T47D (cell line): ENCODE results near the gene PTCH1.

Source experiments
- DNase-seq, 2 experiments: peaks; one replicate each; pipeline versions ENCODE4 v3.0.0 to v3.0.0-alpha.2; 2011 to 2012; ENCODE audit warnings: low read depth in 1 of 2, low spot score in 1 of 2
- JUND ChIP-seq: IDR thresholded peaks from 2 replicates; pipeline ENCODE4 v1.6.1; 2012; ENCODE audit warnings: low read depth
- in situ Hi-C: cut with HindIII; loops from 2 replicates; pipeline ENCODE4 v1.10.0; 2016; ENCODE audit warnings: low sequenced_read_pairs, low pct_unique_long_range_greater_than_20kb

The PTCH1 gene

DNA sequence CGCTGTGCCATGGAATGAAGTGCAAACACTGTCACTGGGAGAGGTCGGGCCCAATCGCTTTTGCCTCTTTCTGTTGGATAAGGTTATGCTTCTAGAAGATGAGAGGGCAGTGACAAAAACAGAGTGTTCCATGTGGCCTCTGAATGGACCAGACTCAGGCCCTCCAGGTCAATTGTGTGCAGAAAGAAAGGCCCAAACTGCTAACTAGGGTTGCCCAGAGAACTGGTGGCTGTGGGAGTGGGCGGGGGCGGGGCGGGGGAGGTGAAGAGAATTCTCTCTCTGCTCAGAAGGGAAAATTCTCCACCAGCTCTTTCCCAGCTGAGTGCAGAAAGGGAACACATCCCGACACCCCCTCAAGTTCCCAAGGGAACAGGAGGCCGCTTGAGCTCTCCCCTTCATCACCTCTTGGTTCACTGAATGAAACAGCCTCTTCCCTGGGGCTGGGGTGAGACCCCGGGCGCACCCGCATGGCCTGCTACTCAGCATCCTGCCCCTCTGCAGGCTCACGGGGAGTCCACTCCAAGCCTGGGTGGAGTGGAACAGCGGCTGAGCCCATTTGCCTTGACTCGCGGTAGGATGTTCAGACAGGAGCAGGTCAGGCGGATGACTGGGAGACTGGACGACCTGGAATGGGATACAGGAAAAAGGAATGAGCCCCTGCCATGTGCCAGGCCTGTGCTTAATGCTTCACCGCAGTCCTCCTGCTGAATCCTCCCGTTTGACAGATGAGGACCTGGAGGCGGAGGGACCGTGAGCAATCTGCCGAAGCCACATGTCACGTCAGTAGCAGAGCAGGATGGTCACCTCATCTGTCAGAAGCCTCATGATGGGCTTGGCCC is 105.5 kb downstream of the PTCH1 start:
- no peak for TF ChIP-seq JUND
- DNase-seq: no peak
- in situ Hi-C loops: no loop called here

DNA sequence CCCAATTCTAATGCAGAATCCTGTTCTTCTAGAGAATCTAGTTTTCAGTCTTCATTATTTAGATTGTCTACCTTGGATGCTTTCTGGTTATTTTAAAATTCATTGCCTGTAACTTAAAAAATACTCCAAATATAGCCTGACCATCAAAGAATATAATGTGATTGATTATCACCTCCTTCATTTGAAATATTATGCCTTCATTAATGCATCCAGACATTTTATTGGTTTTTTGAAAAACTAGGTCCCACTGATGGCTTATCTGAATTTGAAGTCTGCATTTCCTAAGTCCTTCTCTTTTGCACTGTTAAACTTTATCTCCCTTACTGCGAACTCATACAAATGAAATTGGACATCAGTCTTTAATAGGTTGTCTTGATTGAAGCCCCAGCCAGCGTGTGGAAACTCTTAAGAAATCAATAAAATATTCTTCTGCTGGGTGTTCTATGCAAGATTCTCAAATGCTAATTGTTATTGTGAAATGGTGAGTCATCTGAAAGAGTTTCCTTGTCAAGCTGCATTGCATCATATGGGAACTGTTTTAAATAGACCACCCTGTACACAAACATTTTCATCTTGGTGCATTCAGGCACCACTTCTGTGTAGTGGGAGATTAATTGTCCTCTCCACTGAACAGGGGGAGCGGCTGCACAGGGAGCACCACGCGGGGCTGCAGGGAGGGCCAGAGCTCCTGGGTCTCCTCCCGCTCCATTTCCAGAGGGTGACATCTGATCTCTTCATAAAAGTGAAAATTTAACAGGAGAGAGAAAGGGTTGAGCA is 106.9 kb downstream of the PTCH1 start:
- TF ChIP-seq JUND: no peak
- no peak for DNase-seq
- in situ Hi-C loops: no loop called here

DNA sequence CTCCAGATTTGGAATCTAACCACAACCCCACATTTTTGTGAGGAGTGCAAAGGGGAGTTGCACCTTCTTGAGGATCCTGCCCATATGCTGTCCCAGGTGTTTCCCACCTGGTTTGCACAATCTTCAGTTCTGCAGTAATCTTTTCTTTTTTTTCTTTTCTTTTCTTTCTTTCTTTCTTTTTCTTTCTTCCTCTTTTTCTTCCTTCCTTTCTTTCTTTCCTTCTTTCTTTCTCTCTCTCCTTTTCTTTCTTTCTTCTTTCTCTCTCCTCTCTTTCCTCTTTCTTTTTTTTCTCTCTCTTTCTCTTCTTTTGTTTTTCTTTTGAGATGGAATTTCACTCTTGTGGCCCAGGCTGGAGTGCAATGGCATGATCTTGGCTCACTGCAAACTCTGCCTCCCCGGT is 109.2 kb downstream of the PTCH1 start:
- TF ChIP-seq JUND: no peak
- in situ Hi-C loops: no loop called here
- no peak for DNase-seq

DNA sequence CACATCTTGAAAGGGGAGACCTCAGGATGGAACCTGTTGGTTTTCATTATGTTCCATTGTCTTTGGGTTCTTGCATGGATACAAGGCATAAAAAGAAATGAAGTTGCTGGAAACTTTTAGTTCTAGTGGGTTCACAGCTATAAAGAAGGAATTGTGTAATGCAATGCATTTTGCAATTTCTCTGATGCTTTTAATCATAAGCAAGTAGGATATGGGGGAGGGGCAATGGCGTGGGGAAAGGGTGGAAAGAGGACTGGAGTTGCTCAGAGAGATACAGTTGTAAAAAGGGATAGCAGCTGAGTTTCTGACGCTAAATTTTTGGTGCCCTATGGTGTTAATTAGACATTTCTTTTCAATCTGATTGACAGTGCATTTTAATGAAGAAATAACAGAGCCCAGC is 110.7 kb downstream of the PTCH1 start:
- in situ Hi-C loops: no loop called here
- TF ChIP-seq JUND: no peak
- no peak for DNase-seq

DNA sequence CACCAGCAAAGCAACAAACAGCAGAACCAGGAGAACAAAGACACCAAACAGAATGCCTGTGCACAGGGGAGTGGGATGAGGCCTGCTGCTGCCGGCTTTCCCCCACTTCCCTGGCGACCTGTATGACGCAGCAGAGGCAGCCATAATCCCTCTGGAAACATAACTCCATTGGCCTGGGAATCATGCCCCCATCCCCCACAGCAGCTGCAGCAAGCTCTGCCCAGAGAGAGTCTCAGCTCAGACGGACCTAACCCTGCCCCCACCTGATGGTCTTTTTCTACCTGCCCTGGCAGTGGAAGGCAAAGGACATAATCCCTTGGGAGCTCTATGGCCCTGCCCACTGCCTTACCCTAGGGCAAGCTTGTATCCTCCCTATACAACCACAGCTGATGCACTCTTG is 117.5 kb downstream of the PTCH1 start:
- TF ChIP-seq JUND: no peak
- no peak for DNase-seq
- in situ Hi-C loops: no loop called here
